NCI-H2171 (cell line): ENCODE results near the gene KIAA1217.
A peak's percentile ranks its signal among the peaks of the same experiment; 100 is the strongest.
"Not testable (repeated sequence)": the region's sequence is repeated elsewhere in the genome, so short reads cannot be mapped to it uniquely, and the experiment has no call there.

Source experiments
- DNase-seq: peaks from one replicate; lab custom pipeline; 2025; lab: John Stamatoyannopoulos, UW

KIAA1217 gene

GRCh38 chr10:24442641-24443174 is 233.8 kb downstream of the KIAA1217 start:
- not testable (repeated sequence) for DNase-seq

GRCh38 chr10:24444337-24444736 is 235.4 kb downstream of the KIAA1217 start:
- no peak for DNase-seq

DNA sequence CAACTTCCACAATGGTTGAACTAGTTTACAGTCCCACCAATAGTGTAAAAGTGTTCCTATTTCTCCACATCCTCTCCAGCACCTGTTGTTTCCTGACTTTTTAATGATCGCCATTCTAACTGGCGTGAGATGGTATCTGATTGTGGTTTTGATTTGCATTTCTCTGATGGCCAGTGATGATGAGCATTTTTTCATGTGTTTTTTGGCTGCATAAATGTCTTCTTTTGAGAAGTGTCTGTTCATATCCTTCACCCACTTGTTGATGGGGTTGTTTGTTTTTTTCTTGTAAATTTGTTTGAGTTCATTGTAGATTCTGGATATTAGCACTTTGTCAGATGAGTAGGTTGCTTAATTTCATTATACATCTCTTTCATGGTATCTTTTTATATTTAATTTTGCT is 237.0 kb downstream of the KIAA1217 start:
- DNase-seq: not testable (repeated sequence)

DNA sequence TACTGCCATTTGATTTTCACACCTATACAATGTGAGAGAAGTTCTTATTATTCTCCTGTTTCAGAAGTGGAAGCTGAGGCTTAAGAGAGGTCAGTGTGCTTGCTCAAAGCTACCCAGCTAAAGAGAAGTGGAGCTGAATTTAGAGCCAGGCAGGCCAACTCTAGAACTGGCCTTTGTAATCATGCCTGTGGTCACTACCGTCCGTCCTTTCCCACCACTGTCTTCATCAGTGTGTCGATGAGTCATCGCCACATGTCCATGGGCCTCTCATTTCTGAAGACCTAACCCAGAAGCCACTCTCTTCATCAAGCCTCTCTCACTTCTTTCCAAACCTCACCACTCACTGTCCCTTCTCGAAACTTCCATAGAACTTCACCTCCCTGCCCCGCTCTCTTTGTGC is 237.8 kb downstream of the KIAA1217 start:
- DNase-seq: no peak

GRCh38 chr10:24448351-24448999 is 239.5 kb downstream of the KIAA1217 start:
- DNase-seq: no peak

GRCh38 chr10:24449321-24449740 is 240.4 kb downstream of the KIAA1217 start:
- DNase-seq: no peak

DNA sequence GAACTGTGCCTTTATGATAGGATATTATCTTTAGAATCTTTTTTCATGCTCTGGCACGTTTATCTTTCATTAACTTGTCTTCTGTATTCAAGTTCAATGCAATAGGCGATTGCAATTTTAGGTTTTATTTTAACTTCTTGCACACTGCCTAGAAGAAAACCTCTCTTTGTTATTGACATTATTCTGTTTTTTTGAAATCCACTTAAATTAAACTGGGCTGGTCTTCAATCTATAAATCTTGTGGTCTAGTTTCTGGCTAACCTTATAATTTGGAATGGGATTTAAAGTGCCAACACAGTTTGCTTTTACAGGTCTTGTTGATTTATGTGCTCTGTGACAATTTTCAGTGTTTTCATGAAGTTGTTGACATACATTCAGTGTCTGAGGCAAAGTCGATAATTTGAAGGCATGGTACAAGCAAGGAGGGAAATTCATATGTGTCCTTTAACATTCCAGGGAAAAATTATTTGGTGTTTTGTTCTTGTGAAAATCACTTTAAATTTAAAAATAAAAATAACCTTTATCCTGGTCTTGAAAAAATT is 240.9 kb downstream of the KIAA1217 start:
- DNase-seq: no peak

DNA sequence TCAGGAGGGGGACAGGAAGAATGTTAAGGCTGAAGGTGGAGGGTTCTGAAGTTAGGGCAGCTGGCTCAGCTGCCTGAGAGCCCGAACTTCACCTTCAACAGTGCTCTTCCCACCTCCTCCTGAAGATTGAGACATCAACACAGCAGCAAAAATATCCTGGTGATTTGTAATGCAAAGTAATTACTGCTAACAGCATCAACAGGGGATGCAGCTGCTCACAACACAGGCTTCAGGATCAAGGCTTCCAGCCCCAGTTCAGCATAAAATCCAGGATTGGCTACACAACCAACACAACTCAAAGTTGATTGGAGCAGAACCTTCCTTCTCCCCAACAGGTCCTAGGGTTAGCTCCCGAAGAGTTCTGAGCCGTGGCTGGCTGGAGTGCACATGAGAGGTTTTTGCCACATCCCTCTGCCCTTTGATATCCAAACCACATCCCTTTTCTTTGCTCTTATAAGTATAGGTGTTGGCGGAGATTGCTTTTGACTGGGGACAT is 242.4 kb downstream of the KIAA1217 start:
- DNase-seq: no peak

- DNase-seq: no peak
These were observed 243.1 kb downstream of the KIAA1217 start for GRCh38 chr10:24452030-24452429.

DNA sequence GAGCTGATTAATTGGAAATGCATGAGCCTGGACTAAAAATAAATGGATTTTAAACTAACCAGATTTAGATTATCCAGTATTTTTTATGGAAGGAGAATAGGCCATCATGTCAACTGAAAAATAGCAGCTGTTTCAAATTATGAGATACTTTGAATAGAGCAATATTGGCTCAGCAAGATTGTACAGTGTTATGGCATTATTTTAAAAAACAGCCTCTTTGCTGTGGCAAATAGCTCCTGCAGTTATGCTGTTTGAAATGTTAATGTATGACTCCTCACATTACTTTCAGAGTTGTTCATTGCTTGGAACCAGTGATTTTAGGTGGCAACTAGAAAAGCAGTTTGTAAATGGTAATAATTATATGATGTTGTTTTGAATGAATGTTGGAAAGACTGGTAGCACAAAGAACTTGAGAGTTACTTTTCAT is 244.5 kb downstream of the KIAA1217 start:
- no peak for DNase-seq

DNA sequence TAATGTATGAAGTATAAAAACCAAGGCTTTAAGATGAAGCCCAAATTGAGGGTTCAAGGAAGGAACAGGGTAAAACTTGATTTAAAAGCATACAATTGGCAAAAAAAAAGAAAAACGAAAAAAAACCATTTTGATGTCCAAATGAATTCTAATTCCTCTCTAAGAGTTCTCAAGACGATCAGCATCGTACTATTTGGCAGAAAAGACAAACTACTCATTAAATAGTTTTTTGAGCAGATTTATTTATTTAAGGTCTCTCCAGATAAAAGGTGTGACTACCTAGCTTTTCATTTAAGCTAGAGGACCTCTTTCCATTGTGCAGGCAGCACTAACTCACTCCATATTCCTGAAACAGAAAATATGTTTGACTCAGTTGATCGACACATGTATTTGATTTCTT is 245.0 kb downstream of the KIAA1217 start:
- no peak for DNase-seq

DNA sequence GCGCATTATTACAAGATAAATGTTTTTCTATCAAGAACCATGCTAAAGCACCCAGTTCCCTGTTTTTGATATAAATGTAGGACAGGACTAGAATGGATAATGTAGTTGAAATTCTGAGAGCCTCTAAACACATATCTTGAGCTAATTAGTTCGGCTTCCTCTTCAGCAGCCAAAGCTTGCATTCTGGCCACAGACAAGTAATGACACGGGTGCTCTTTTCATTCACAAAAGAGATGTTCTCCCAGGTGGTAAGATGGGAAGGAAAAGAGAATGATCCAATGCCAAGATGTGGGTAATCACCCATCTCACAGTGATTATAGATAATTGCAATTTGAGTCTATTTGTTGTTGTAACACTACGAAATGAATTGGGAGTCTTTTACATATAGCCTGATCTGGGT is 246.5 kb downstream of the KIAA1217 start:
- DNase-seq: no peak

GRCh38 chr10:24456322-24456721 is 247.4 kb downstream of the KIAA1217 start:
- DNase-seq: no peak

GRCh38 chr10:24457661-24458318 is 248.9 kb downstream of the KIAA1217 start:
- DNase-seq: no peak

DNA sequence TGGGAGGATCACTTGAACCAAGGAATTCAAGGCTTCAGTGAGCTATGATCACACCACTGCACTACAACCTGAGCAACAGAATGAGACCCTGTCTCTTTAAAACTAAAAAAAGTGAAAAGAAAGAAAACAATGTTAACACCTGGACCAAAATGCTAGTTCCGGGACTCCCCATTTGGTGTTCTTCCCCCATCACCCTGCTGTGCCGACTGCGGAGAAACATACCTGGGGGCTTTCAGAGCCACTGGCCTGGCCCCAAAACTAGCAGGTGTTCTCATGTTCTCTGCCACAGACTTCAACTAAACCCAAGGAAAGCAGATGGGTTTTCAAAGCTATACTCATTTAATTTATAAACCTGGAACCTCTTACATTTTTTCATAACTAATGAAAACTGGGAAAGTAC is 250.9 kb downstream of the KIAA1217 start:
- DNase-seq: no peak

DNA sequence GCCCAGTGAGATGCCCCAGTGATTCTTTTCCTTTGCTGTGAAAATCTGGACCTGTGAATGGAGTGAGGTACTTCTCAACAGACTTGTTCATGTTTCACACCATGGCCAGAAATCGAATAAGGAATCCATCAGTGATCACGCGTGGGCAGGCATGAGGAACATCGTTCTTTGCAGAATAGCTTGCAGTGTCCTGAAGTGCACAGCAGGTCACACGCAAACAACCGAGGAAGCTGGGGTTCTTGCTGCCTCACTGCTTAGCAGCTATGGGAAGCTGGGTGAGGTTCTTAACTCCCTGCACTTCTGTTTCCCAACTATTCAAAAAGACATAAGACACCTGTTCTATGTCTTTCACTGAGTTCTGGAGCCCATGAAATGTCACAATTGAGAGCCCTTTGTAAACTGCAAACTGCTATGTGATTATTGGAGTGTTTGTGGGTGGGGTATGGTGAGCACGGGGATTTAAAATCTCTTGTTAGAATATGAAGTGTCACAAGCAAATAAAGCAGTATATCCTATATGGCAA is 253.4 kb downstream of the KIAA1217 start:
- DNase-seq: no peak

GRCh38 chr10:24462889-24463552 is 254.1 kb downstream of the KIAA1217 start:
- no peak for DNase-seq

DNA sequence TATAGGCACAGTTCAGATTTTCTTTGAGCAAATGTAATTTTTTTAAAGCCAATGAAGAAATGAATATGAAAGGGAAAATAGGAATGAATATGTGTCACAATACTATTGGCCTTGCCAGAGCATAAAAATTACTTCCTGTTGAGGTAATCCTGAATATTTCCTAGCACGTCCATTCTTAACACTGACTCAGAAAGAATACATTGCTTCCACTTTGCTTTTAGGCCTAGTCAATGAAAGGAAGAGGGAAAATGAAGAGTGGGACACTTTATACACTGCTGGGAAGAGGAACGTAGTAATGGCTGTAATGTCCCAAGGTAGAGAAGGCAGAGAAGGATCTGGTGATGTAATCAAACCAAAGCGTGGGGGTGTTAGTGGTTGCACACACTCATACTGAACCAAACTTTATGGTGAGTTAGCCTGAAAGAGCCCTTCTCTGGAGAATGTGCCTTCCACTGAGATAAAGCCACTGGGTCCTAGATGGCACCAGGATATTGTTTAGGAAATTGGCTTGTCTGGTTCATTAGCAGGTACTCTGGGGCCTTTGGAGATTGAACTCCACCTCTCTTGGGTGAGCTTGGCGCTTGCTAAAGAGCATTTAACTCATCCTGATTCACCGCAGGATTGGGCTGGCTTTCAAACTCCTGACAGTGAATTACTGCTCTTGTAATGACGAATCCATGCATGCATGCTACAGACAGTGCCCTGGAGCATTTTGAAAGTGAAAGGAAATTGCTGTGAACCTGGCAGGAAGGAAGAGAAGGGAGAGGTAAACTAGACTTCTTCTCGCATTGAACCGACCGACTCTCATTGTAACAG is 254.9 kb downstream of the KIAA1217 start:
- DNase-seq: no peak

- DNase-seq: peak; percentile 54
These were observed 256.4 kb downstream of the KIAA1217 start for GRCh38 chr10:24465124-24465874.
